HG03159 (cell line): ENCODE measurements around the gene TAF1B.

Experiments used
- ATAC-seq: cut with Tn5 transposase; IDR thresholded peaks from one replicate; pipeline ENCODE4 v1.9.1; 2021; ENCODE audit warnings: mild to moderate bottlenecking, moderate library complexity; ENCODE audit not compliant: unreplicated experiment

Gene TAF1B

DNA sequence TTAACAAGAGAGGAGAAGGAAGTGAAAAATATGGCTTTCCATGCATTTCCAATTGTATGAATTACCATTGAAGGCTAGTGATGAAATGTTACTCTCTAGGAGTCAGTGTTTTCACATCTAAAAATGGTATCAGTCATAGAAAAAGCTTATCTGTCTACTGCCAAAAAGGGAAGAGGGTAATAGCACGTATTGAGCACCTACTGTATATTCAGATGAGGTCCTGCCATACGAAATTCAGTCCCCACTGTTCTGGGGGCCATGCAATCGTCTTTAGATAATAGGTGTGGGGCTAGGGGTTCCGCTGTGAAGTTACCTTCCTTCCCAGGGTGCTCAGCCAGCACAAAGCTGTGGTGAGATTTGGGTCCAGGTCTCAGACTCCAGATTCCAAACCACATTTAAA, 94.0 kb downstream of the TAF1B start:
- ATAC-seq = no peak

DNA sequence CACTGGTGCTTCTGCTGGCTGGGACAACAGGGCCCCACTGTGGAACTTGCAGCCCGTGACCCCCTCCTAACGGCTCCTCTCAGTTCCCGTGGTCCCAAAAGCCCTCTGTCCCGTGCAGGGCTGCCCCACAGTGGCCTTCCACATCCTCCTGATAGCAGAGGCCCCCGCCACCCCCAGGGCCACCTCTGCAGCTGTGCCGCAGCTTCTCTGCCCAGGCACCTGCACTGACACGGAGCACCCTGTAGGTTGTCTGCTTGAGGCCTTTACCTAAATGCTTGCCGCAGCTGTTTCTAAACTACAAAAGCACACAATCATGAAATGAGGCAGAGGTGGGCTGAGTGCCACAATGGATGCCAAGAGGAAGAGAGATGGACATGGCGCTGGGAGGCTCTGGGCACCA, 94.7 kb downstream of the TAF1B start:
- no peak for ATAC-seq

DNA sequence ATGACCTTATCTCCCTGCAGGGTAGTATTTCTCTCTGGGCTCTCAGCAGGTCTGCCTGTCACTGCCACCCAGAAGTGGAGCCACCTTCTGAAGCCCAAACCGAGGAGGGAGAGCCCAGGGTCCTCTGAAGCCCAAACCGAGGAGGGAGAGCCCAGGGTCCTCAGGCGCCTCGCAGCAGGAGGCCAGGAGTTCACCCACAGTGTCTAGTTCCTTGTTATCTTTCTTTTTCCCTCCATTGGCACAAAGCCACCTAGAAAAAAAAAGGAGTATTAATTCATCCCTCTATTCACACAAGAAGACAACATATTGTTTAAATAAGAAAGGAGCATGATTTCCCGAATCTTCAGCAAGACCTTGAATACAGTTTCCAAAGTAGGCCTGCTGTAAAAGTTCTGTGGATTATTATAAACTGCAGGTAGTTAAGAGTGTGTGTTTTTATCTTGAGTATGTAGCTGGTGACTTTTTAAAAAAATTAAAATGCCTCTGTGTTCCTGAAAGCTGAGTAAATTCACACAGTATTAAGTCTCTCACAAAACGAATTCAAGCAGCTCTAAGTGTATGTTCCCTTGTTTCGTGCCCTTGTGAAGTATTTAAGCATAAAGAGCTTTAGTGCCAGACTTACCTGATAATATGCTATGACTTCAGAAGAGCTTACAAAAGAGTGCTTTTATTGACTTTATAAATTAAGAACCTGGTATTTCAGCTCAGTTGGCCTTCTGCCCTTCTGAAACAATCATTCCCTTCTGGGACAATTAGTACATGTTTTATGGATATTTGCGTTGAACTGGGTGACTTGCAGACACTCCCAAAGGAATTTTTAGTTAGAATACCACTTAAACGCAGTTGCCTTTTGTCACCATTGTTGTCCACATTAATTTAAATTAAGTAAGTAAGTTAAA, 96.6 kb downstream of the TAF1B start:
- ATAC-seq = no peak

DNA sequence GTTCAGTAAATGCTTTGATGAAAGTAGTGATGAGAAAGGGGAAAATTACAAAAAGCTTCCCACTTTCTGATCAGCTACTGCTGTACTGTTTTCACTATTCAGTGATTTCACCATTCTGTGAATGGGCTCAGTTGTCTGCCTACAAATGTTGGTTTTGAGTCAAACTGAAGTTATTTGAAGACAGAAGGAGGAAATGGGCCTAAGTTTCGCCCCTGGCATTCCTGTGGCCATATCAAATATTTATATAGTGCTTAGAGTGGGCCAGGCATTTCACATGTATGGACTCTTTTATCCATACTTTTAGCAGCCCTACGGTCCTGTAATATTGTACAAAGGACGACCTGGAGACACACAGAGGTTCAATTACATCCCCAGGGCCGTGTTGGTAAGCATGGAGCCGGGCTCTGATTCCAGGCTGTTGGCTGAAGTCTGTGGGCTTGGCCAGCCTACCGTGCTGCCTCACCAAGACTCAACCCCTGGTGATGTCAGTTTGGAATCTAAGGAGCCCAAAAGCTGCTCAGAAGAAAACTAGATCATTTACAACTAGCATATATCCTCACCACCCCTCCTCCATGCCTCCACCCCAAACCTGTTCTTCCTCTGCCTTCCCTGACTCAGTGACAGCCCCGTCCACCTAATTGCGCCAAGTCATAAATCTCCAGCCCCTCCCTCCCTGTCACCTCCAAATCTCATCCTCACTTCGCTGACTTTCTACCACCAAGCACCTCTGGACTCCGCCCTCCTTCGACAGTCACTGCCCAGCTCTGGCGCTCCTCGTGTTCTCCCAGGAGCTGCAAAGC, 98.1 kb downstream of the TAF1B start:
- ATAC-seq = no peak

DNA sequence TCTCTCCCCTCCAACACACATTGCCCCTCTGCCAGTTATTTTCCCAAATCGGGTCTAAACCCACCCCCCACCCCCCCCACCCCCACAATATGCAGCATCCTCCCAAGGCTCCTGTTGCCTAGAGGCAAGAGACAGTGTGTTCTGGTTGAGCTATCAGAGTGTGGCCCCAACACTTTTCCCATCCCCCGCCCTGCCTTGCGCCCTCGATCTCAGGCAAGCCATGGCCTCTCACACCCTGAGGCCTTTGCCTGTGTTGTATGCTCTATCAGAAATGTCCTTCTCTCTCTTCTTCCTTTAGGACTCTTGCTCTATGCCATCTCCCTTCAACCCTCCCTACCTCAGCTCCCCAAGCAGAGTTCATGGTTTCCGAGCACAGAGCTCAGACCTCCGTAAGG, 98.7 kb downstream of the TAF1B start:
- no peak for ATAC-seq

DNA sequence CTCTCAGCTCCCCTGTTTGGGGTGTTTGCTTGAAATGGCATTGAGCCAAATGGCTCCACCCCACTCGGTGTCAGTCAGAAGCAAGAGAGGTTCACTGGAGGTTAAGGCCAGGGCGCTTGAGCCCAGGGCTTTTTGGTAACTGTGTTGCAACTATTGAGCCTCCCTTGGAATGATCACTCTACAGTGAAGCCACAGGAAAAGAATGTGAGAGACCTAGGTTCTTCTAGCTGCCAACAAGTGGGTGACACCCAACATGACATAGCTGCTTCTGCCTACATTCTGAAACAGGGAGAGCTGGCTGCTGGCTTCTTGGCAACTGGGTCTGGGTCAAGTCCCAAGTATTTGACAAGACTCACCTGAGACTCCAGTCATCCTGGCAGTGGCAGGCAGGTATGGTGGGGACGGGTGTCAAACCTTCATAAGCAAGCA, 101.1 kb downstream of the TAF1B start:
- ATAC-seq = no peak

DNA sequence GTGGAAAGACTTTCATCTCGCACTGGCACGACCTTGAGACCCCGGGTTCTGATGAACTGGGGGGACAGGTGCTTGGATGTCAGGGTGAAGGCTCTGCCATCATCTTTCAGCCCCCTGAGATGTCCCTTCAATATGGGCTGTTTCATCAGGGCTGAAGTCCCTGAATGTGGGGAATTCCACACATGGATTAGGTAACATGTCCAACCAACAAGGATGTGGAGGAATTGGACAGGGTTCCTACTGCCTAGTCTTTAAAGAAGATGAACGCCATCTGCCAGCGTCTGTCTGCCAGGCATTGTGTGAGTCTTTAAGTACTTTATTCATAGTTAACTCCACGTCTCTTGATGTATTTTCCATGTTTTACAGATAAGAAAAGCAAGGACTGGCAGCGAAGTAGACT, 102.3 kb downstream of the TAF1B start:
- ATAC-seq = no peak

DNA sequence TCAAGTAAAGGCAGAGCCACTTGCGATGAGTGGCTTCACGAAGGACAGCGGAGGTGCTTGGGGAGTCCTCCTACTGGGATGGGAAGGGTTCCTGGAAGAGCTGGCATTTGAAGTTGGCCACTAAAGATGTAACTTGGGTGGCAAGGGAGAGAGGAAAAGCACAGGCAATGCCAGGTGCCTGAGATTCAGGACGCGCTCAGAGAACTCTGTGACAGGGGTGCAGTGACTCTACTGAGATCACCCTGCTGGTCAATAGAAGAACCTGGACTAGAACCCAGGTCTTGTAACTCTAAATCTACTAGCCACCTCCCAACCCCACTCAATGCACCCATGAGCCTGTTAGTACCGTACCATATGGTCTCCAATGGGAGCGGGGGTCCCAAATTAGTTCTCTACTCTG, 102.8 kb downstream of the TAF1B start:
- ATAC-seq = no peak

DNA sequence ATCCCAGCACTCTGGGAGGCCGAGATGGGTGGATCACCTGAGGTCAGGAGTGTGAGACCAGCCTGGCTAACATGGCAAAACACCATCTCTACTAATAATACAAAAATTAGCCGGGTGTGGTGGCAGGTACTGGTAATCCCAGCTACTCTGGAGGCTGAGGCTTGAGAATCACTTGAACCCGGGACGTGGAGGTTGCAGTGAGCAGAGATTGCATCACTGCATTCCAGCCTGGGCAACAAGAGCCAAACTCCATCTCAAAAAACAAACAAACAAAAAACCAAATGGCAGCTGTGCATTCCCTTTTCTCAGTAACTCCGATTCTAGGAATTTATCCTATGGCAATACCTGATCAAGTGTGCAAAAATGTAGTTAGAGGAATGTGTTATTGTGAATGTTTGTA, 103.5 kb downstream of the TAF1B start:
- no peak for ATAC-seq

DNA sequence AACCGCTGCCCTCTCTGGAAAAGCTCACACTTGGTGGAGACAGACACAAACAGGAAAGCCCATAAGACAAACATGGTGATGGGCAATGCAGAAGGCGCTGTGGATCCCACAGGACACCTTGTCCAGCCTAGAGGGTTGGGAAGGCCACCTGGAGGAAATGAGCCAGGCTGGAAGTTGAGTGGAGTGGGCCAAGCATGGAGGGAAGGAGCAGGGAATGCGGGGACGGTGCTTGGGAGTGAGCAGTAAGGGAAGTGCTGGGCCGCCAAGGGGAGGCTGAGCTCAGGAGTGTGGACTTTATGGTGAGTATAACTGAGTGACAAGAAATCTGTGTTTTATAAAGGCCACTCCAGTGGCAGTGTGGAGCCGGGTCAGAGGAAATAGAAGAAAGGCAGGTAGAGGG, 105.4 kb downstream of the TAF1B start:
- no peak for ATAC-seq

DNA sequence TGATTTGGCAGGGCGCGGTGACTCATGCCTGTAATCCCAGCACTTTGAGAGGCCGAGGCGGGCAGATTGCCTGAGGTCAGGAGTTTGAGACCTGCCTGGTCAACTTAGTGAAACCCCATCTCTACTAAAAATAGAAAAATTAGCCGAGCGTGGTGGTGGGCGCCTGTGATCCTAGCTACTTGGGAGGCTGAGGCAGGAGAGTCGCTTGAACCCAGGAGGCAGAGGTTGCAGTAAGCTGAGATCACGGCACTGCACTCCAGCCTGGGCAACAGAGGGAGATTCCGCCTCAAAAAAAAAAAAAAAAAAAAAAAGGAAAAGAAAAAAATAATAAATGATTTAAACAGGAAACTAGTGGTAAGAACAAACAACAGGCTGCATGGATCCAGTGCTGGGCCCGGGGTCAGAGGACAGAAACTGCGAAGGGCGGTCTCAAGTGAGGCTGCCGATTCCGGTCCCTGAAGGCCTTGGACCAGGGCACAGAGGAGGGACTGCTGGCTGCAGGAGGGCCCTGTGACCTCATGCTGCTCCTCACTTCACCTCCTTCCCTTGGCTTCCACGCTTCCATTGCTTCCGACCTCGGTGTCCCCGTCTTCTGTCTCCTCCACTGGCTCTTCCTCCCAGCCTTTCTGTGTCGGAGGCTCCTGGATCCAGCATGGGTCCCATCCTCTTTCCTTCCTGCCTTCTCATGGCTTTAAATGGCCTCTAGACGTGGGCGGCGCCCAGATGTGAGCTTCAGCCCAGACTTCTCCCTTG, 106.1 kb downstream of the TAF1B start:
- no peak for ATAC-seq

DNA sequence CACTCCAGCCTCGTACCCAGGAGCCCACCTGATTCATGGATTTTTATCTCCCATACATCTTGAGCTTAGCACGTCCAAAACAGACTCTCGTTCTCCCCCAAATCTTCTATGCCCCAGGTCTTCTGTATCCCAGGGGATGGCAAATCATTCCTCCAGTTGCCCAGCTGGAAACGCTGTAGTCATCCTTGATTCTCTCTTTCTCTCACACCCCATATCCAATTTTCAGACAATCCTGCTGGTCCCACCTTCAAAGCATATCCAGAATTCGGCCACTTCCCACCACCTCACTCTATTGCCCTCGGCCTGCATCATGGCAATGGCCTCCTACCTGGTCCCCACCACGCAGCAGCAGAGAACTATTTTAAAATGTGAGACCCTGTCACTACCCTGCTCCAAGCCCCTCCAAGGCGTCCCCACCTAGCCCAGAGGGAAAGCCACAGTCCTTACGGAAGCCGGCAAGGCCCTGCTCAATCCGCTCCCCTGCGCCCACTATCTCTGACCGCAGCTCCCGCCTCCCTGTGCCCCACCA, 106.8 kb downstream of the TAF1B start:
- no peak for ATAC-seq

DNA sequence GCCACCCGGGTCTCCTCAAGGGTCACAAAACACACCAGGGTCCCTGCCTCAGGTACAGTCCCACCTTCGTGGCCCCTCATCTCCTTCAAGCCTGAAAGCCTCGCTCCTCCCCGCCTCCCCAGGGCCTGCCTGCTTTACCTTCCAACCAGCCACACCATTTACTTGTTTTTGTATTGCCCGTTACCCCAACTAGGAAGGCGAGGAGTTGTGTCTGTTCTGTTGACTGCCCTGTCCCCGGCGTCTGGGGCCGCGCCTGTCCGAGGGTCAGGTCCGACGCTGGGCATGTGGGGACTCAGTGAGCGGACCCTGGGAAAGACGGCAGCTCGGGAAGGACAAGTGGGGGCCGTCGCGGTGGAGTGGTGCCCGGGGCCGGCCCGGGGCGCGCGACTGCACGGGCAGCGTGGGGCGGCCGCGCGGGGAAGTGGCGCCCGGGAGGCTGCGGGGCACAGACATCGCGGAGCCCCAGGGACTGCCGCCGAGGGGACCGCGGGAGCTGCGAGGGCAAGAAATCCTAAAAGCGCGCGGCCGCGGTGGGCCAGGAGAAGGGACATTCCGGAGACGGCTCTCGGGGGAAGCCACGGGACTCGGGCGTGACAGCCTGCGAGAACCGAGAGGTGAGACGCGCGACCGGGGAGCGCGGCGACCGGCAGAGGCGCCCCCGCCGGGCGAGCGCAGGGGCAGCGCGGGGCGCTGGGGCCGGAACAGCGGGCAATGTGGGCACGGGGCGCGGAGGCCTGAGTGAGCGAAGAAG, 107.4 kb downstream of the TAF1B start:
- peak; percentile 34 for ATAC-seq

DNA sequence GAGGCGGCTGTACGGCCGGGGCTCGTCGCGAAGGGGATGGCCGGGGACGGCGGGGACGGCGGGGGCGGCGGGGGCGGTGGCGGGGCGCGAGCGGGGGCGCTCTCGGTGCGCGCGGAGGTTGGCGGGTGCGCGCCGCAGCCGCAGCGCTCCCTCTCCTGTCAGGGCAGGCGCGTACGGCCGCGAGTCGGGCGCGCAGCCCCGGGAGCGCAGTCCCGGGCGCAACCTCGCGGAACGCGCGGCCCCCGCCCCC, 107.9 kb downstream of the TAF1B start:
- no peak for ATAC-seq

DNA sequence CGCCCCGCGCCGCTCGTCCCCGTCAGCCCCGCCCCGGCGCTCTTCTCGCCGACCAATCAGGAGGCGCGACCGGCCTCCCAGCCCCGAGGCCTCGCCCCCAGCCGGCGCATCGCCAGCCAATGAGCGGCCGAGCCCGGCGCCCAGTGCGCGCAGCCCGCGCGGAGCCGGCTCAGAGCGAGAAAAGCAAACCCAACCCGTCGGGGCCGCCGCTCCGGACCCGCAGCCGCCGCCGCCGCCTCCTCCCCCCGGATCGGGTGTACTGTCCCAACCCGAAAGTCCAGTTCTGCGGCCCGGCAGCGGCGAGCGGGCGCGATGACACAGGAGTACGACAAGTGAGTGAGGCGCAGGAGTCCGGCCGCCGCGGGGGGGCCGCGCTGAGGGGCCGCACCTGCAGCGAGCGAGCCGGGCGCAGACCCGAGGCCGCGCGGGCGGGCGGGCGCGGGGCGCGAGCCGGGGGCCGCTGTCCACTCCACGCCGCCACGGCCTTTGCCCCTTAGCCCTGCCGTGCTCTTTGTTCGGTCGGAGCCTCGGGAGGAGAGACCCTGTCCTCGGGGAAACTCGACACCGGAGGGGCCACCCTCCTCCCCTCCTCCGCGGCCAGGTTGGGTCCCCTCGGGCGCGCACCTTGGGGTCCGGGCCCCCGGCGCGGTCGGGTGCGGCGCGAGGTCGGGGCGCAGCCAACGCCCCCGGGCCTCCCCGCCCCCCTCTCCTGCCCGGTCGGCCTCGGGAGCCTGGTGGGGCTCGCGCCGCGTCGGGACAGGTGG, 108.4 kb downstream of the TAF1B start, which contains the start of gene GRHL1:
TSS of gene GRHL1 (plus strand) at position 172 of the 764 bp plus-strand sequence. CDS start at position 313, 141 bp downstream.
- peak; percentile 95 for ATAC-seq

DNA sequence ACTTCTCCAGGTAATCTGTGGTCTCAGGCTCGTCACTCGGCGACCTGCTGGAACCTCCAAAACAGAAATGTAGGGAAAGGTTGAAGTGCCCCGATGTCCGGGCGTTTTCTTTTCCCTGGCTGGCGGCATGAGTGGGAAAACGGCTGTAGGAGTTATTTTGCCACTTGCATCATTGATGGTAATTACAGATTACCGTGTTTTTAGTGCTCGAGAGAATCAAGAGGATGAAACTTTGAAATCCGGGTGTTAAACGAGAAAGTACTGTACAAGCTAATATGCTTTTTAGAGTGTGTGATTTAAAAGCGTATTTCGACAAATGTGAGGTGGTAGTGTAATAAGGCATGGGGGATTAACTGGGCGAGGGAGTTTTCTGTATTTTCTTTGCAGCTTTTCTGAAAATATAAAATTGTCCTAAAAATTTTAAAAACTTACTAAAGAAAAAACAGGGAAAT, 109.0 kb downstream of the TAF1B start:
- no peak for ATAC-seq

DNA sequence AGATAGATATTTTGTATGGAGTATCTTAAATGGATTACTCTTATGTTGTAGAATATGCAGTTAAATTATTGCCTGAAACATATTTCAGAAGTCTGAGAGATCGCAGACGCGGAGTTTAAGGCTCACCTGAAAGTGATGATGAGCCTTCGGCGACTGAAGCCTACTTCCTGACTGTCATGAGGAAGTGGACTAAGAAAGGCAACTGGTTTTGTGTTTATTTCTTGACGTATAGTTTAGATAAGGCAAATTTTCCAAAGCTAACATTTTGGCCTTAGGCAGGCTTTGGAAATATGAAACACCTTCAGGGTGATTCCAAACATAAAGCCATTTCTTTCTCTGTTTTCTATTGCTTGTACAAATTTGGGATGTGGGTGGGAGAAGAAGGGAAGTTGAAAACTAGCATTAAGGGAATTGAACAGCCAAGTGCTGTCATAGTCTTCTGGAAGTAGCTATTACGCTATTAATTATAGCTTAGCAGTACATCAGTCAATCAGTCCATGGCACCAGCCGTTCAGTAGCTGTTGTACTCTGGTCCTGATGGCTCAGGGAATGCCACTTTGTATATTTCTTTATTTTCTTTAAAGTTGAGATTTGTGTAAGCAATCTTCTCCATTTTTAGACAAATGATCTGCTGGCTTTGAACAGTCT, 109.7 kb downstream of the TAF1B start:
- no peak for ATAC-seq

DNA sequence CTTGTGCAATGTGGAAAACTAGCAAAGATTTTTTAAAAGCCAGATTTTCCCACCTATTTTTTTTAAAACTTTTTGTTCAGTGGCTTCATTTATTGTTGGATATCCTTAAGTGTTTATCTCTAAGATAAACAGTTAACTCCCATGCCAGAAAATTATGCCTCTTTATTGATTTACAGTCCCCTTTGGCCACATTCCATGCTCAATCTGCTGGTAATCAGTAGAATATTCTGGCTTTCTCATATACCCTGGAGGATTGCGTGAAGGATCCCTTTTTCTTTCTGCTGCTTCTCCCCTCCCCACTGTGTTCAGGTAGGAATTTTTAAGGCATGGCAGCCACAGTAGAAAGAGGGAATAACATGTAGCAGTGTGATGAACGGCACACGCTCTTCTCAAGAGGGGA, 110.9 kb downstream of the TAF1B start:
- ATAC-seq = no peak

DNA sequence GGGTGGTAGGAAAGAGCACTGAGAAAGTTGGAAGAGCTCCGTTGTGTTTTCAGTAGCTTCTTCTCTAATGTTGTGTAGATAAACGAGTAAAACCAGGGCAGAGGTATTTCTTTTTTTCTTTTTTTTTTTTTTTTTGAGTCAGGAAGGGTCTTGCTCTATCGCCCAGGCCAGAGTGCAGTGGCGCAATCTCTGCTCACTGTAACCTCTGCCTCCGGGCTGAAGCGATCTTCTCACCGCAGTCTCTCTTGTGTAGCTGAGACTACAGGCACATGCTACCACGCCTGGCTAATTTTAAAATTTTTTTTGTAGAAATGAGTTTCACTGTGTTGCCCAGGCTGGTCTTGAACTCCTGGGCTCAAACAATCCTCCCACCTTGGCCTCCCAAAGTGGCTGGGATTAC, 114.8 kb downstream of the TAF1B start:
- no peak for ATAC-seq
